Neuron (in vitro differentiated cells): ENCODE results near the gene AVL9.
"Not testable (repeated sequence)": the region's sequence is repeated elsewhere in the genome, so short reads cannot be mapped to it uniquely, and the experiment has no call there.

Experiments used
- H2AFZ ChIP-seq: one replicate; pipeline ENCODE4 v1.6.1; 2013; ENCODE audit warnings: low read depth, mild to moderate bottlenecking, inconsistent platforms, low read length, moderate library complexity
- H3K27me3 ChIP-seq: one replicate; pipeline ENCODE4 v1.6.1; 2013; ENCODE audit warnings: low read length; ENCODE audit not compliant: insufficient read depth
- H3K36me3 ChIP-seq: one replicate; pipeline ENCODE4 v1.6.1; 2013; ENCODE audit warnings: low read length; ENCODE audit not compliant: insufficient read depth
- H3K4me1 ChIP-seq: one replicate; pipeline ENCODE4 v1.6.1; 2013; ENCODE audit warnings: low read length; ENCODE audit not compliant: insufficient read depth
- H3K4me3 ChIP-seq: 2 replicates; pipeline ENCODE4 v1.5.1; 2013; ENCODE audit warnings: mild to moderate bottlenecking, low read length, moderate library complexity
- H3K9me3 ChIP-seq: one replicate; pipeline ENCODE4 v1.6.1; 2013; ENCODE audit warnings: low read length

Gene AVL9

GRCh38 chr7:32476816-32477648, 18.3 kb upstream of the AVL9 start:
- Histone ChIP-seq H3K9me3 (no peaks in the 10 kb centered on the region), H3K27me3 (no peaks in the 10 kb centered on the region), H2AFZ (no peak overlapping the region), H3K4me3 (no peak overlapping the region), H3K4me1 (no peaks in the 10 kb centered on the region), H3K36me3 (no peaks in the 10 kb centered on the region)

GRCh38 chr7:32477649-32477980, 17.7 kb upstream of the AVL9 start:
- H3K9me3 ChIP-seq: no peaks in the 10 kb centered on the region
- no peak overlapping the region for H3K4me3 ChIP-seq
- no peaks in the 10 kb centered on the region for H3K27me3 ChIP-seq
- no peaks in the 10 kb centered on the region for H3K4me1 ChIP-seq
- no peaks in the 10 kb centered on the region for H3K36me3 ChIP-seq
- H2AFZ ChIP-seq: no peak overlapping the region

GRCh38 chr7:32479574-32480200, 15.6 kb upstream of the AVL9 start:
- H3K27me3 ChIP-seq: no peaks in the 10 kb centered on the region
- no peak overlapping the region for H2AFZ ChIP-seq
- no peaks in the 10 kb centered on the region for H3K36me3 ChIP-seq
- H3K4me1 ChIP-seq: no peaks in the 10 kb centered on the region
- no peak overlapping the region for H3K4me3 ChIP-seq
- H3K9me3 ChIP-seq: no peaks in the 10 kb centered on the region

GRCh38 chr7:32481176-32481575, 14.1 kb upstream of the AVL9 start:
- Histone ChIP-seq H3K27me3 (no peaks in the 10 kb centered on the region), H2AFZ (no peak overlapping the region), H3K9me3 (no peaks in the 10 kb centered on the region), H3K4me1 (no peaks in the 10 kb centered on the region), H3K4me3 (no peak overlapping the region), H3K36me3 (peaks cover 3% of the 10 kb centered on the region)

GRCh38 chr7:32481921-32482320, 13.4 kb upstream of the AVL9 start:
- Histone ChIP-seq H3K27me3 (no peaks in the 10 kb centered on the region), H2AFZ (no peak overlapping the region), H3K36me3 (peaks cover 10% of the 10 kb centered on the region), H3K4me1 (no peaks in the 10 kb centered on the region), H3K9me3 (no peaks in the 10 kb centered on the region), H3K4me3 (no peak overlapping the region)

GRCh38 chr7:32489788-32490126, 5.5 kb upstream of the AVL9 start:
- H3K4me3 ChIP-seq: peak overlapping the region; percentile 89
- peaks cover 19% of the 10 kb centered on the region for H3K4me1 ChIP-seq
- no peaks in the 10 kb centered on the region for H3K27me3 ChIP-seq
- no peaks in the 10 kb centered on the region for H3K9me3 ChIP-seq
- H3K36me3 ChIP-seq: peaks cover 19% of the 10 kb centered on the region
- H2AFZ ChIP-seq: peak overlapping the region; percentile 85

- Histone ChIP-seq H3K27me3 (no peaks in the 10 kb centered on the region), H3K4me3 (peak within 1 kb of the TSS; percentile 89), H3K4me1 (peaks cover 20% of the 10 kb centered on the region), H2AFZ (peak within 1 kb of the TSS; percentile 85), H3K36me3 (peaks cover 19% of the 10 kb centered on the region), H3K9me3 (no peaks in the 10 kb centered on the region)
These were observed 5.0 kb upstream of the AVL9 start, which contains the start of gene LSM5 for GRCh38 chr7:32490127-32490796. Gene LSM5, minus strand, starts transcription at chr7:32490380. Its CDS starts 15 bp downstream, at chr7:32490365.

- H3K27me3 ChIP-seq: no peaks in the 10 kb centered on the region
- peaks cover 3% of the 10 kb centered on the region for H3K36me3 ChIP-seq
- H3K4me3 ChIP-seq: peak overlapping the region; percentile 97
- no peaks in the 10 kb centered on the region for H3K9me3 ChIP-seq
- peak overlapping the region; percentile 93 for H2AFZ ChIP-seq
- peaks cover 16% of the 10 kb centered on the region for H3K4me1 ChIP-seq
These were observed 367 bp upstream of the AVL9 start for GRCh38 chr7:32494946-32495297.

GRCh38 chr7:32496052-32496813, 944 bp downstream of the AVL9 start:
- H3K27me3 ChIP-seq: no peaks in the 10 kb centered on the region

GRCh38 chr7:32499755-32500154, 4.5 kb downstream of the AVL9 start:
- H3K36me3 ChIP-seq, H2AFZ ChIP-seq, H3K4me3 ChIP-seq, H3K9me3 ChIP-seq, H3K27me3 ChIP-seq: not testable (repeated sequence)
- H3K4me1 ChIP-seq: peaks cover 27% of the 10 kb centered on the region

More at GRCh38 chr7:32496052-32496813, 944 bp downstream of the AVL9 start:
- Histone ChIP-seq H3K4me3 (peak overlapping the region; percentile 98), H3K36me3 (peaks cover 3% of the 10 kb centered on the region), H3K4me1 (peaks cover 20% of the 10 kb centered on the region), H3K9me3 (no peaks in the 10 kb centered on the region), H2AFZ (peak overlapping the region; percentile 87)

GRCh38 chr7:32500216-32500615, 4.9 kb downstream of the AVL9 start:
- not testable (repeated sequence) for H3K36me3 ChIP-seq, H3K27me3 ChIP-seq, H3K9me3 ChIP-seq, H2AFZ ChIP-seq, H3K4me3 ChIP-seq
- peaks cover 26% of the 10 kb centered on the region for H3K4me1 ChIP-seq

- no peaks in the 10 kb centered on the region for H3K9me3 ChIP-seq
- peaks cover 26% of the 10 kb centered on the region for H3K4me1 ChIP-seq
- no peak overlapping the region for H2AFZ ChIP-seq
- no peaks in the 10 kb centered on the region for H3K27me3 ChIP-seq
- H3K4me3 ChIP-seq: no peak overlapping the region
- peaks cover 3% of the 10 kb centered on the region for H3K36me3 ChIP-seq
These were observed 5.6 kb downstream of the AVL9 start for GRCh38 chr7:32500922-32501341.

- no peak overlapping the region for H3K4me3 ChIP-seq
- H3K9me3 ChIP-seq: peaks cover 3% of the 10 kb centered on the region
- peaks cover 6% of the 10 kb centered on the region for H3K36me3 ChIP-seq
- H2AFZ ChIP-seq: no peak overlapping the region
- no peaks in the 10 kb centered on the region for H3K27me3 ChIP-seq
- H3K4me1 ChIP-seq: peaks cover 25% of the 10 kb centered on the region
These were observed 6.2 kb downstream of the AVL9 start for GRCh38 chr7:32501522-32501921.
